Fibroblast of the aortic adventitia (primary cell): ENCODE data around the gene LHFPL5. TPM values are rescaled to one million over a fixed set of nuclear protein-coding genes. Genes with fewer than 3 reads are reported as not detected.

ENCODE experiments used
- DNase-seq: peaks from one replicate; pipeline ENCODE4 v3.0.0-alpha.2; 2010; ENCODE audit warnings: low read depth
- H3K4me3 ChIP-seq: 2 replicates; pipeline ENCODE4 v1.5.1; 2011; ENCODE audit warnings: low read depth, mild to moderate bottlenecking, control low read depth, low read length, moderate library complexity
- total RNA-seq: library from RNA; depleted of rRNA; stranded (reverse); fragments of >200 nt; gene quantifications from 2 replicates; pipeline ENCODE4 v1.2.3, GENCODE V29; 2012; ENCODE audit warnings: low replicate concordance
- TF ChIP-seq, protein P1 (sequence below): IDR thresholded peaks from 2 replicates; pipeline ENCODE4 v1.5.1; 2011; ENCODE audit warnings: mild to moderate bottlenecking, low read length, control low read depth, inconsistent platforms; ENCODE audit not compliant: insufficient read depth

LHFPL5 gene
- total RNA-seq, 1 donor = not detected

DNA sequence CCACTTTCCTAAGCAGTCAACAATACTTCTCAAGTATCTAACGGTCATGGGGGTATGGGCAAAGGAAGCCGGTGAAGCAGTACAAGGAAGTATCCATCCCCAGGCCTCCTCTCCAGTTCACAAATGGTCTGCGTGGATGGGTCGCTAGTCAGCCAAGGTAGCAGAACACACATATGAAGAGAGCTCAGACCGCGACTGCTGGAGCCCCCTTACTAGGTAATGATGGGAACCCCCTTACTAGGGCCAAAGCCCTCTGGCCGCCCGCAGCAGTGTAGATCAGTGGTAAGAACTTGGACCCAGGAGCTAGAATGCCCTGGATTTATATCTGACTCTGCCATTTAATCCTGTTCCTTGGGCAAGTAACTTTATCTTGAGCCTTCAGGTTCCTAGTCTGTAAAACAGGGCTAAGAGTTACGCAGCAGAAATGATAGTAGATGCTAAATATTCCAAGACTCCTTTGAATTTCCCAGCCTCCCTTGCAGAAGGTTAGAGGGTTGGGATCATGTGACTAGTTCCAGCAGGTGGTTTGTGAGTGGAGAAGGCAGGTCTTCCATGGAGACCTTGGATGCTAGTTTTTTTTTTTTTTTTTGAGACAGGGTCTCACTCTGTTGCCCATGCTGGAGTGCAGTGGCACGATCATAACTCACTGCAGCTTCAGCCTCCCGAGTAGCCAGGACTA lies 30.9 kb upstream of the LHFPL5 start:
- DNase-seq = no peak
- TF ChIP-seq, protein P1, sequence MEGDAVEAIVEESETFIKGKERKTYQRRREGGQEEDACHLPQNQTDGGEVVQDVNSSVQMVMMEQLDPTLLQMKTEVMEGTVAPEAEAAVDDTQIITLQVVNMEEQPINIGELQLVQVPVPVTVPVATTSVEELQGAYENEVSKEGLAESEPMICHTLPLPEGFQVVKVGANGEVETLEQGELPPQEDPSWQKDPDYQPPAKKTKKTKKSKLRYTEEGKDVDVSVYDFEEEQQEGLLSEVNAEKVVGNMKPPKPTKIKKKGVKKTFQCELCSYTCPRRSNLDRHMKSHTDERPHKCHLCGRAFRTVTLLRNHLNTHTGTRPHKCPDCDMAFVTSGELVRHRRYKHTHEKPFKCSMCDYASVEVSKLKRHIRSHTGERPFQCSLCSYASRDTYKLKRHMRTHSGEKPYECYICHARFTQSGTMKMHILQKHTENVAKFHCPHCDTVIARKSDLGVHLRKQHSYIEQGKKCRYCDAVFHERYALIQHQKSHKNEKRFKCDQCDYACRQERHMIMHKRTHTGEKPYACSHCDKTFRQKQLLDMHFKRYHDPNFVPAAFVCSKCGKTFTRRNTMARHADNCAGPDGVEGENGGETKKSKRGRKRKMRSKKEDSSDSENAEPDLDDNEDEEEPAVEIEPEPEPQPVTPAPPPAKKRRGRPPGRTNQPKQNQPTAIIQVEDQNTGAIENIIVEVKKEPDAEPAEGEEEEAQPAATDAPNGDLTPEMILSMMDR = no peak
- no peak overlapping the region for H3K4me3 ChIP-seq

DNA sequence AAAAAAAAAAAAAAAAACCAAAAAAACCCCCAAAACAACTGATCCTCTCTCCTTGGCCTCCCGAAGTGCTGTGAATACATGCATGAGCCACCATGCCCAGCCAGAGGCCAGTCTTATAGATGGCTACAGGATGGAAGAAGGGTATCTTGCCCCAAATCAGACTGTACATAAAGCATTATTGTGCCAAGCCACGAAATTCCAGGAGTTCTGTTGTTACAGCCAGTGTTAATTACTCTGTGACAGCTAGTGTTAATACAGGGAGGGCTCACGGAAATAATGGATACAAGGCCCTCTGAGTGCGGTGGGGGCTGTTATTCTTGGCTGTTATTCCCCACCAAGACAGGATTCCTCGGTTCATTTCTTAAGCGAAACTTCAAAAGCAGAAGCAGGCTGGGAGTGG lies 30.1 kb upstream of the LHFPL5 start:
- TF ChIP-seq, protein P1 = no peak
- no peak overlapping the region for H3K4me3 ChIP-seq
- DNase-seq = no peak

DNA sequence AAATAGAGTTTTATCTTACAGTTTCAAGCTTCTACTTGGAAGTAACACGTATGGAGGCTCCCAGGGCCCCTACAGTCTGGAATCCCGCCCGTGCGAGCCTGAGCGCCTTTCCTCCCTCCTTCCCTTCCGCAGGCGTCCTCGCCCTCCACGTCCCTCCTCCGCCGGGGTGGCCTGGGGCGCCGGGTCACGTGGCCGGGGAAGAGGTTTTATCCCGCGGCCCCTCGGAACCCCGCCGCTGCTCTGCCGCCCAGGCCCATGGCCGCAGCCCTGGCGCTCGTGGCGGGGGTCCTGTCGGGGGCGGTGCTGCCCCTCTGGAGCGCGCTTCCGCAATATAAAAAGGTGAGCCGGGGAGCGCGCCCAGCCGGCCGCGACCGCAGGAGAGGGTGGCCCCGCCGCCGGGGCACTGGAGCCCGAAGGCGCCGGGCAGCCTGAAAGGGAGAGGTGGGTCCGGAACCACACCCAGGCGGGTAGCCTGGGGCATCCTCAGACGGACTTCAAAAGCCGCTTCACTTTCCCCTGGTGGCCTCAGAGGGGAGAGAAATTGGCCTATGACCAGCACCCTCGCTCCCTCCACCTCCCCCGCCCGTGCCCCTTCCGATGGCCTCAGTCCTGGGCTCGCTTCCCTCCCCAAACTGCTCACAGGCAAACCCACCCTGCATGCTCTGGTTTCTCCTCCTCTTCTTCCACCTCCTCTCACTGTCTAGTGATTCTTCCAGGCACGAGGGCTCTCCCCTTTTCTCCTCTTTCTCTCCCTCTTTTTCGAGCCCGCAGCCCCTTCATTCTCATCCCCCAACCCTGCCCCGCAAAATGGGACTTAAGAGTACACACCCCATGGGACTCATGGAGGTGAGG lies 28.6 kb upstream of the LHFPL5 start, which contains the start of gene CLPSL2:
Gene CLPSL2, plus strand, starts transcription at position 235 of the 852 bp plus-strand sequence. Its CDS starts 21 bp downstream, at position 256.
- TF ChIP-seq, protein P1 = peak; percentile 1
- no peak for DNase-seq

DNA sequence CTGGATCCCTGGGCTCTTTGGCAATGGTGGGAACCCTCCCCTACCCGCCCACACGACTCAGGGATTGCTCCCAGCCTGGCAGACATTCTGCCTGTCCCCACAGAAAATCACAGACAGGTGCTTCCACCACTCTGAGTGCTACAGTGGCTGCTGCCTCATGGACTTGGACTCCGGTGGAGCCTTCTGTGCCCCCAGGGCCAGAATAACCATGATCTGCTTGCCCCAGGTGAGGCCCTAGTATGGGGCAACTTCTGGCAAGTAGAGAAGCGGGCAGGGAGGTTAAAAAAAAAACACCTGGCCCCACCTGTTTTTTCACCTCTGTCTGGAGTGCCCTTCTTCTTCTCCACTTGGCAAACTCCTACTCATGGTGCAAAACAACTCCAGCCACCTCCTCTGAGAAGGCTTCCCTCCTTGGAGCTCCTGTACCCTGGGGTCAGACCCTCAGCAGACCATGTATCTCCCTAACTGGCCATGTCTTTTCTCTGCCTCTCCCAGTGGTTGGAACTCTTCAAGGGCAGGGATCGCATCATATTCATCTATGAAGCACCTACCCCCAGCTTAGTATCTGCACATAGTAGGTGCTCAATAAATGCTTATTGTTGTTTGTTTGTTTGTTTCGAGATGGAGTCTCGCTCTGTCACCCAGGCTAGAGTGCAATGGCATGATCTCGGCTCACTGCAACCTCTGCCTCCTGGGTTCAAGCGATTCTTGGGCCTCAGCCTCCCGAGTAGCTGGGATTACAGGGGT lies 27.6 kb upstream of the LHFPL5 start:
- TF ChIP-seq, protein P1 = no peak
- no peak overlapping the region for H3K4me3 ChIP-seq
- DNase-seq = no peak

More for the DNA sequence above, 28.6 kb upstream of the LHFPL5 start, which contains the start of gene CLPSL2:
- H3K4me3 ChIP-seq = peak within 1 kb of the TSS; percentile 54

DNA sequence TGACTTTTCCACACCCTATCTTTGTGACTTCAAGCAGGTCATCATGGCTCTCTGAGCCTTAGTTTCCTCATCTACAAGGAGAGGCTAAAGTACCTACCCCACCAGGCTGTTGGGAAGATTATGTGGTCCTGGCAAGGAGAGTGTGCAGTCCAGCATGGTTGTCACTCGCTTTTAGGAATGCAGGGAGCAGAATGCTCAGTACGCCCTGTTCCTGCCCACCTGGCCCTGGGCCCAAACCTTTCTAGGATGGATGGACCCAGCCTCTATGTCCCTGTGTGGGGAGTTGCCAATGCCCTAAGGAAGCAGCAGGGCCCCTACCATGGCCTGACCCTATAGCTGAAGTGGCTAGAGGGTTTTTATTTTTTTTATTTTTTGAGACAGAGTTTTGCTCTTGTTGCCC lies 26.7 kb upstream of the LHFPL5 start:
- TF ChIP-seq, protein P1 = no peak
- no peak overlapping the region for H3K4me3 ChIP-seq
- no peak for DNase-seq

DNA sequence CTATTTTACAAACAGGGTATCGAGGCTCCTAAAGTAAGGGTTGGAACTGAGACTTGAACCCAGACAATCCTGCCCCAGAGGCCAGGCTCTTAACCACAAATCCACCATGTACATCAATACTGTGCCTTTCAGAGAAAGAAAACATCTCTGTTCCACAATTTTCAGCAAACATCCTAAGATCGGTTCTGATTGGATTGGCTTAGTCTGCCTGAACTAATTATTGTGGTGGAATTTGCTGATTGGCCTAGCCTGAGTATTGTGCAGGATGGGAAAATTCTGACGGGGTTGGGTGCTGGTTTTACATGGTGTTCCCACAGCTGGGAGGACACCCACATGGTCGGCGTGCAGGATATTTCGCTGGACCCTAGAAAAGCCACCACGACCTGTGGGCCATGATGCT lies 24.4 kb upstream of the LHFPL5 start, which contains the start of gene CLPSL1:
Gene CLPSL1, plus strand, starts transcription at position 301 of the 400 bp plus-strand sequence. Its CDS starts 92 bp downstream, at position 393.
- H3K4me3 ChIP-seq = no peak within 1 kb of the TSS
- TF ChIP-seq, protein P1 = no peak
- no peak for DNase-seq
